Right renal cortex interstitium (tissue), 3 donors: ENCODE measurements around the gene PNKP. TPM values are rescaled to one million over a fixed set of nuclear protein-coding genes. Genes with fewer than 3 reads are reported as not detected.
A peak's percentile ranks its signal among the peaks of the same experiment; 100 is the strongest.

Experiments
- DNase-seq, 3 donors: peaks; one replicate each; pipeline ENCODE4 v3.0.0-alpha.2; 2013; ENCODE audit warnings: low read depth in 3 of 3, low spot score in 2 of 3
- polyA plus RNA-seq, 3 donors: library from polyadenylated mRNA; unstranded; fragments of 120-200 nt; gene quantifications; one replicate each; pipeline ENCODE4 v1.2.1, GENCODE V29; 2013; ENCODE audit not compliant: insufficient read length in 3 of 3

The PNKP gene
- polyA plus RNA-seq, 3 donors, result 33.4 to 43.9 (median 36.2) TPM

GRCh38 chr19:49861541-49862378 lies 5.6 kb downstream of the PNKP start:
- no peak for DNase-seq

GRCh38 chr19:49861107-49861506 lies 6.3 kb downstream of the PNKP start:
- DNase-seq, result no peak

GRCh38 chr19:49860336-49861102 lies 6.9 kb downstream of the PNKP start:
- no peak for DNase-seq

- no peak for DNase-seq
Measured at GRCh38 chr19:49859682-49860335, 7.6 kb downstream of the PNKP start.

GRCh38 chr19:49858088-49858985 lies 9.0 kb downstream of the PNKP start:
- no peak for DNase-seq

GRCh38 chr19:49857838-49858087 lies 9.6 kb downstream of the PNKP start:
- no peak for DNase-seq

- no peak for DNase-seq
Measured at GRCh38 chr19:49857061-49857837, 10.1 kb downstream of the PNKP start.

- no peak for DNase-seq
Measured at GRCh38 chr19:49856574-49857021, 10.8 kb downstream of the PNKP start.

GRCh38 chr19:49855676-49856573 lies 11.5 kb downstream of the PNKP start:
- DNase-seq, result no peak

GRCh38 chr19:49855277-49855675 lies 12.1 kb downstream of the PNKP start:
- DNase-seq, result no peak

- DNase-seq, result no peak
Measured at GRCh38 chr19:49854378-49855263, 12.8 kb downstream of the PNKP start.

- no peak for DNase-seq
Measured at GRCh38 chr19:49853852-49854377, 13.5 kb downstream of the PNKP start.

- no peak for DNase-seq
Measured at GRCh38 chr19:49852631-49853126, 14.7 kb downstream of the PNKP start.

GRCh38 chr19:49851456-49852259 lies 15.7 kb downstream of the PNKP start:
- no peak for DNase-seq

GRCh38 chr19:49850487-49851342 lies 16.7 kb downstream of the PNKP start, which contains the start of gene PTOV1:
Gene PTOV1, plus strand, starts transcription at chr19:49851159.
- peak; percentile 77 to 79 (median 78) for DNase-seq

- no peak for DNase-seq
Measured at GRCh38 chr19:49850221-49850486, 17.2 kb downstream of the PNKP start.
